ENCODE measurements around the gene APOL5. TPM values are rescaled to one million over a fixed set of nuclear protein-coding genes. Genes with fewer than 3 reads are reported as not detected.
"Not testable (repeated sequence)": the region's sequence is repeated elsewhere in the genome, so short reads cannot be mapped to it uniquely, and the experiment has no call there.

APOL5 gene, protein sequence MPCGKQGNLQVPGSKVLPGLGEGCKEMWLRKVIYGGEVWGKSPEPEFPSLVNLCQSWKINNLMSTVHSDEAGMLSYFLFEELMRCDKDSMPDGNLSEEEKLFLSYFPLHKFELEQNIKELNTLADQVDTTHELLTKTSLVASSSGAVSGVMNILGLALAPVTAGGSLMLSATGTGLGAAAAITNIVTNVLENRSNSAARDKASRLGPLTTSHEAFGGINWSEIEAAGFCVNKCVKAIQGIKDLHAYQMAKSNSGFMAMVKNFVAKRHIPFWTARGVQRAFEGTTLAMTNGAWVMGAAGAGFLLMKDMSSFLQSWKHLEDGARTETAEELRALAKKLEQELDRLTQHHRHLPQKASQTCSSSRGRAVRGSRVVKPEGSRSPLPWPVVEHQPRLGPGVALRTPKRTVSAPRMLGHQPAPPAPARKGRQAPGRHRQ
- under 1 TPM in 1 of 4 donors, not detected in 3; 0.22 TPM for polyA plus RNA-seq (ENCODE audit: insufficient read length in 4 of 4)

DNA sequence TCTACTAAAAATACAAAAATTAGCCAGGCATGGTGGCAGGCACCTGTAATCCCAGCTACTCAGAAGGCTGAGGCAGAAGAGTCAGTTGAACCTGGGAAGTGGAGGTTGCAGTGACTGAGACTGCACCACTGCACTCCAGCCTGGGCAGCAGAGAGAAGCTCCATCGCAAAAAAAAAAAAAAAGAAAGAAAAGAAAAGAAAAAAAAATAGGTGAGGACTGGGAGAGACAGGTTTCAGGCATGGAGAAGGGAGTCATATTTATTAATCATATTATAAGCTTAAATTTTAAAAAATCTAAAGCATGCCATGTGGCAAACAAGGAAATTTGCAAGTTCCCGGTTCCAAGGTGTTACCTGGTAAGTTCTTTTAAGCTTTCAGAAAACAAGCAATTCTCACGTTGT is at the start of gene APOL5:
APOL5 (plus strand) TSS at position 301 of the 400 bp plus-strand sequence; CDS start at position 301, 0 bp downstream.
- DNase-seq (ENCODE audit: low read depth in 4 of 4, low spot score in 3 of 4), result no peak

DNA sequence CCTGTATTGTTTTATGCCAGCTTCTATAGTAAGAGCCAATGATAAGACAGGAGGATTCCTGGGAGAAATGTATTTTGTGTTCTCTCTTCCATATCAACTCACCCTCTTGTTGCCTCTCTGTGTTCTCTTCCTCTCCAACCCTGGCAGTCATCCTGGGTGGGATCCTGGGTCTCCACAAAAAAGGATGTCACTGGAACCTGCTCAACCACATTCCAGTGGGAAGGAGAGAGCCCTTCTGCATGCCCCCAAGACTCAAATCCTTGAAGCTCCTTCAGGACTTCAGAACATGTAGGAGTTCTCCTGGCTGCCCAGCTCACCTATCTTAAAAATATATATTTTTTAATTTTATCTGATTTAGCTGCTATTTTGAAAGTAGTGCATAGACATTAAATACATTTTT is 43.3 kb upstream of the APOL5 start:
- DNase-seq (ENCODE audit: low read depth in 4 of 4, low spot score in 3 of 4), result no peak

DNA sequence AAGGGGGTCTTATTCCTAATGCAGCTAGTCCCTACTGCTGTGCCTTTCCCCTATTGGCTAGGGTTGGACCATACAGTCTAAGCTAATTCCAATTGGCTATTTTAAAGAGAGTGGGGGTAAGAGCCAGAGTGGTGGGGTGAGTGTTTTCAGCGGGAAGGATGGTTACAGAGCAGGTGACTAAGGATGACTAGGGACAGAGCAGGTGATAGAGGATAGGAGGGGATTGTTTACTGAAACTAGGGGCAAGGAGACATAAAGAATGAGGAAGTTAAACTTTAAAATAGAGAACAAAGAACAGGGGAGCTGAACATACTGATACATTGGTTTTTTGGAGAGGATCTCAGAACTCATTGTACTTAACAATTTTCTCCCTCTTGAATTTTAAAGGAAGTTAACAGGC is 41.6 kb upstream of the APOL5 start:
- not testable (repeated sequence) for DNase-seq (ENCODE audit: low read depth in 4 of 4, low spot score in 3 of 4)

DNA sequence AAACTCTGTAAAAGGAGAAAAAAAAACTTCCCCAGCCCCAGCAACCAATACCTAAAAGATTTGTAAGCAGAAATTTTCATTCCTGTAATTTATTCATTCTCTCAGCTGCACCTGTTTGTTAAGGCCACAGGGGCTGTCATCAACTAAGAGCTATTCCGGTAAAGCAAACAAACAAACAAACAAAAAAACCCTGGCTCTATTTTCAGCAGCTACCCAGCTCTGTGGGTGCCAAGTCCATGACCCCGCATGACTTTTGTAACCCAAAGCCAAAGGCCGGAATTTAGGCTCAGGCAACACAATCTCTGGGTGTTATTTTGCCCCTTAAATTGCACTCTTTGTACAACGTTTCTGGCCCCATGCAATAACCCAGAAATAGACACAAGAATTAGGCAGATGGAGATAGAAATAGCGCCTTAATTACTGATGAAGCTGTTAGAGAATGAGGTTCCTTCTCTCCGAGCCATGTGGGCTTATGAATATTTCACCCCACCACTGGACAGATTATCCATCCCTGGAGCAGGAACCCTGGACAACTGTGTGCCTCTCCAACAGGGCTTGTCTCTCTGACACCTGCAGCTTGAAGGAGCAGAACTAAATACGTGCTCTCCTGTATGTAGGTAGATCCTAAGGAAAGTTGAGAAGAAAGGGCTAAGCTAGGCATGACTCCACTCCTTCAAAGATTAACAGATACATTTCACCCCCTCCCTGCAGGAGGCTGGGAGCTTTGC is 40.0 kb upstream of the APOL5 start:
- no peak for DNase-seq (ENCODE audit: low read depth in 4 of 4, low spot score in 3 of 4)

DNA sequence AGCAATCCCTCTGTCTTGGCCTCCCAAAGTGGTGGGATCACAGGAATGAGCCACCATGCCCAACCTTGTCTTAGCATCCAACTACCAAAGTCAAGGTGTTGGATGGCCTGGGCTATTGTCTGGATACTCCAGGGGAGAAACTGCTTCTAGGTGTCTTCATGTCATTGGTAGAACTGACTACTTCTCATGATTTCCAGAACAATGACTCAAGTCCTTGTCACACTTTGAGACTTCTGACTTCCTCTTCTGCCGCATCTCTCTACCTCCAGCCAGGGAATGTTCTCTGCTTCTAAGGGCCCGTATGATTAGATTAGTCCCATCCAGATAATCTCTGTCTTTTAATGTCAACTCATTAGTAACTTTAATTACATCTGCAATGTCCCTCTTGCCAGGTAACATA is 38.8 kb upstream of the APOL5 start:
- no peak for DNase-seq (ENCODE audit: low read depth in 4 of 4, low spot score in 3 of 4)

DNA sequence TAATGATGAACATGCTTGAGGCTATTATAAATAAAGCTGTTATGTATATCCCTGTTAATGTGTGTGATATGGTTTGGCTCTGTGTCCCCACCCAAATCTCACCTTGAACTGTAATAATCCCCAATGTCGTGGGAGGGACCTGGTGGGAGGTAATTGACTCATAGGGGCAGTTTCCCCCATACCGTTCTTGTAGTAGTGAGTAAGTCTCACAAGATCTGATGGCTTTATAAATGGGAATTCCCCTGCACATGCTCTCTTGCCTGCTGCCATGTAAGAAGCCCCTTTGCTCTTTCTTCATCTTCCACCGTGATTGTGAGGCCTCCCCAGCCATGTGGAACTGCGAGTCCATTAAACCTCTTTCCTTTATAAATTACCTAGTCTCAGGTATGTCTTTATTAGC is 38.2 kb upstream of the APOL5 start:
- not testable (repeated sequence) for DNase-seq (ENCODE audit: low read depth in 4 of 4, low spot score in 3 of 4)

DNA sequence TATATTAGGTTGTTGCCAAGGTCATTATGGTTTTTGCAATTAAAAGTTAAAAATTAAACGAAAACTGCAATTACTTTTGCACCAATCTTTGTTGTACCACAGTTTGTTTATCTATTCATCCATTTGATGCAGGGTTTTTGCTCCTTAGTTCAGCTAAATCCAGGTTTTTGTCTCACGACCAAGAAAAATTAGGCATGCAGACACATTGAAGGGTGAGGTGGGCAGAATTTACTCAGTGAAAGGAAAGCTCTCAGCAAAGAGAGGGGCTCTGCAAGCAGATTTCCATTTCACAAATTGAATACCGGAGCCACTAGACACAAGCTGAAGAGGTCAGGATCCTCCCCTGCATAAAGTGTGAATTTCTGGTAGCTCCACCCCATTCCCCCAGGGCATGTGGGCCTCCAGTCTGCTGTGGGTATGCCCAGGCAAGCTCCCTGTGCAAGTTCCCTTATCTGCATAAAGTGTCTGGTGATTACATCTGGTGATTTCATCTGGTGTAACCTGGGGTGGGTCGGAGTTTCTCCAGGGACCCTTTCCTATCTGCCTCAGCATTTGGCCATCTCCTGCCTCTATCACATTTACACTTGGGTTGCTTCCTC is 36.1 kb upstream of the APOL5 start:
- DNase-seq (ENCODE audit: low read depth in 4 of 4, low spot score in 3 of 4), result no peak

DNA sequence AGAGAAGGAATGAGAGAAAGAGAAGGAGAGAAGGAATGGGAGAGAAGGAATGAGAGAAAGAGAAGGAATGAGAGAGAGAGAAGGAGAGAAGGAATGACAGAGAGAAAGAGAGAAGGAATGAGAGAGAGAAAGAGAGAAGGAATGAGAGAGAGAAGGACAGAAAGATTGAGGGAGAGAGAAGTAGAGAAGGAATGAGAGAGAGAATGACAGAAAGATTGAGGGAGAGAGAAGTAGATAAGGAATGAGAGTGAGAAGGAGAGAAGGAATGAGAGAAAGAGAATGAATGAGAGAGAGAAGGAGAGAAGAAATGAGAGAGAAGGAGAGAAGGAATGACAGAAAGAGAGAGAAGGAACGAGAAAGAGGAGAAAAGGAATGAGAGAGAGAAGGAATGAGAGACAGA is 34.1 kb upstream of the APOL5 start:
- DNase-seq (ENCODE audit: low read depth in 4 of 4, low spot score in 3 of 4), result no peak

DNA sequence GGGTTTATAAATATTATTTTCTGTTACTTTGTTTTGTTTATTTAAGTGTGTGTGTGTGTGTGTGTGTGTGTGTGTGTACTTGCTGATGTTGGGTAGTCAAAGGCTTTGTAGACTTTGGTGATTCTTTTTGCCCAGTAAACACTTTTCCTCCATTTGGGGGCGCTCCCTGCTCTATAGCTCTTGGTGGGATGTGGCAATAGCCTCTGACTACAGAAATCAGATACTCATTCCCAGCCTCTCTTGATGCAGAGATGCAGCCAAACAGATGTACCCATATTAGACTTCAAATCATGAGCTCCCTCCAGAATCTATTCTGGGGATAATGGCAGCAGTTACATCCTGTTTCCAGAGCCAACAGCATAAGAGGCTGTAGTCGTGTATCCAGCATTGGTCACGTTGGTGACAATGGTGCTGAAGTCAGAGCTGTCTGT is 33.4 kb upstream of the APOL5 start:
- DNase-seq (ENCODE audit: low read depth in 4 of 4, low spot score in 3 of 4), result no peak

DNA sequence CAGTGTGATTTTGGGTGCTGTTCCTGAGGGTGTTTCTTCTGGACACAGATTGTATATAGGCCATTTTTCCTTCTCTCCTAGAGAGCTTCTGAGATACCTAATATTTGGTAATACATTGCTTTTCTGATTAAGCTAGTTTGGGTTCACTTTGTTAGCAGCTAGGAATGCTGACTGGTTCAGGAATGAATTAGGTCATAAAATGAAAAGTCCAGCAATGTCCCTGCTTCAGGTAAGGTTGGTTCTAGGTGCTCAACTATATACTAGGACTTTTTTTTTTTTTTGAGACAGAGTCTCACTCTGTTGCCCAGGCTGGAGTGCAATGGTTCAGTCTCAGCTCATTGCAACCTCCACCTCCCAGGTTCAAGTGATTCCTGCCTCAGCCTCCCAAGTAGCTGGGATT is 32.9 kb upstream of the APOL5 start:
- no peak for DNase-seq (ENCODE audit: low read depth in 4 of 4, low spot score in 3 of 4)

DNA sequence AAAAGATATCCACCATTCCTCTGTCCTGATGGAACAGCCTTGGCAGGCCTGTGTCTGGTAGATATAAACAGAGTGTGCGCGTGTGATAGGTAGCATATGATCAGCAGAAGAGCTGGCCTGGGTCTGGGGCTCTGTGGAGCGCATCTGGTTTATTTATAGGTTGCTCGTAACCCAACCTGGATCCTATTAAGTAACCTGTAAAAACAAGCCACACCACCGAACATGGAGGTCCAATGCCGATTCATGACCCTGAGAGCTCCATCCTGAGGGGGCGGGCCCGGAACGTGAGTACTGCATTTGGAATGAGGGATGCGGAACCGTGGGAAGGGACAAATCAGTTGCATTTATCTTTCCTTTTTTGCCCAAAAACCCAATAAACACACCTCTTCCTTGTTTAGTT is 31.9 kb upstream of the APOL5 start:
- DNase-seq (ENCODE audit: low read depth in 4 of 4, low spot score in 3 of 4), result peak in 1 of 4 donors; percentile 29

DNA sequence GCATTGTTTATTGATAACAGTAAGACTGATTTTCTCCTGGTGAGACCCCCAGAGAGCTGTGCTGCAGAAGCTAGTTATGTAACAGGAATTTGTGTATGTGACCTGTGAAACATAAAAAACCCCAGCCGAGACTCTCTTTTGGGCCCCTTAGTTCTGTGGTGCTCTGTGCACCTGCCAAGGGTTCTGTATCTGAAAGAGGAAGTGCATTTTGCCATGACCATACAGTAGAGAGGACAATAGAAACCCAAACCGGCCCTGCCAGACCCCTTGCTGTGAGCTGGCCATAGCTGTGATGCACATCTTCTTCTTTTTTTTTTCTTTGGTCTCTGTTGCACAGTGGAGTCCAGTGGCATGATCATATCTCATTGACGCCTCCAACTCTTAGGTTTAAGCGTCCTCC is 31.4 kb upstream of the APOL5 start:
- no peak for DNase-seq (ENCODE audit: low read depth in 4 of 4, low spot score in 3 of 4)

DNA sequence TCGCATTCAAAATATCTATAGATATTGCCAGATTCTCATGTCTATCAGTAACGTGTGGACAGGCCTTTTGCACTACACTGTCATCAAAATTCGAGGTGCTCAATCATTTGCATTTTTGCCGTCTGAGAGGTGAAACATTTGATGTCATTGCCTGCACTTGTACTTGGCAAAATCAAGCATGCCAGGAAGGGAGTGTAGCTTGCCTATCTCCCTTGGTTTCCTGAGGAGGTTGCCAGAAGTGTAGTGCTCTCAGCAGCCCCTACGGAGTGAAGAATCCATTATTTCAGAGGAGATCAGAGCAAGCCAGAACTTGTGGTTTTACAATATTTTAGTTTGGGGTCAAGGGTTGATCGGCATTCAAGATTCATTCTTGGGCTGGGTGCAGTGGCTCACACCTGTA is 30.2 kb upstream of the APOL5 start:
- DNase-seq (ENCODE audit: low read depth in 4 of 4, low spot score in 3 of 4), result no peak

DNA sequence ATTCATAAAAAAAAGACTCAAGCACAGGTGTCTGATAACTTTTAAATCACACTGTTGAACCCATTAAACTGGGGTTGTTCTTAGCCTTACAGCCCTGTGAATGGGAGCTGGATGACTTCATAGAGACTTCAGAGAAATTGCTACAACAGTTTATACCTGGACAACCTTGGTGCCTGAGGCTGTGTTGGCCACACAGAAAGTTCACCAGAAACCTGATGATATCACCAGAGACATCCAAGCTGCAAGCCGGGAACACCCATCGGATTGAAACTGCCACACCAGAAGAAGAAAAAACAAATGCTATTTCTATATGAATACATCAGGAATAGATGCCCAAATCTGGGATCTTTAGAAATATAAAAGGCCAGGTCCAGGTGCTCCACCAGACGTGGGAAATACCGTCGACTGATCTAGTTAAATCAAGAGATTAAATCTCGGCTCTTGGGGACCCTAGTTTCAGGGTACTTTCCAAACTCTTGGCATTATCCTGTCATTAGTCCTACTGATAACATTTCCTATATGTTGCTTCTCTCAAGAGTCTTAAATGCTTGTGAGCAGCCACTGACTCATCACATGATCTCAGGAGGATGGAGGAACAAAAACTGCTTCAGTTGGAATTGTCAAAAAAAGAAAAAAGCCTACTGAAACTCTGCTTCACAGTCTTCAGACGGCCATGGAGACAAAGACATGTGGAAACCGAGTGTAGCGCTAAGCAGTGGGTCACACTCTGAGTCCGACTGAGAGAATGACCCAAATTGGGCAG is 28.6 kb upstream of the APOL5 start:
- no peak for DNase-seq (ENCODE audit: low read depth in 4 of 4, low spot score in 3 of 4)

DNA sequence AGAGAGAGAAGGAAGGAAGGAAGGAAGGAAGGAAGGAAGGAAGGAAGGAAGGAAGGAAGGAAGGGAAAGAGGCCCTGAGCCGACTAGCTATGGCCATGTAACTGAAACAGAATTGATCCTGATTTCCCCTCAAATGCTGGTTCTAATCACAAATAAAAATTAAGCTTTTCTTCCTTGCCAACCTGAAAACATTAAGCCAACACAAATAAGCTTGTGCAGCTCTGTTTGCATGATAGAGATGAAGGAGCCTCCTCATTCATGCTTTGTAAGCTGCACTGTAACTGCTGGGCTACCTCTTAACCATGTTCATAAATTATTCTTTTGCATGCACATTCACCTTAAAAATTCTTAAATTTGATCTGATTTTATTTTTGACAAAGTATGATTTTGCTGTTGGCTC is 27.7 kb upstream of the APOL5 start:
- DNase-seq (ENCODE audit: low read depth in 4 of 4, low spot score in 3 of 4), result no peak

DNA sequence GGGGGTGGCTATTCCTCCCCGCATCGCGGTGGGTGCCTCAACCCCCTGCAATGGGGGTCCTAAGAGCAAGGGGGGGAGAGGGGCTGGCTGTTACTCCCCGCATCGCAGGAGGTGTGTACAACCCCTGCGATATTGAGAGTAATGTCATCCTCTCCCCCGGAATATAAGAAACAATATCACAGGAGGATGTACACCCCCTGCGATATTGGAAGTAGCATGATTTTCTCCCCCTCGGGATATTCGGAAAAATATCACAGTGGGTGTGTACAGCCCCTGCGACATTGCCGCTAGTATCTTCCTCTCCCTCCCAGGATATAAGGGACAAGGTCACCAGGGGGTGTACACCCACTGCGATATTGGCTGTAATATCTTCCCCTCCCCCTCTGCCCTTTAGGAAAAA is 22.5 kb upstream of the APOL5 start:
- no peak for DNase-seq (ENCODE audit: low read depth in 4 of 4, low spot score in 3 of 4)

DNA sequence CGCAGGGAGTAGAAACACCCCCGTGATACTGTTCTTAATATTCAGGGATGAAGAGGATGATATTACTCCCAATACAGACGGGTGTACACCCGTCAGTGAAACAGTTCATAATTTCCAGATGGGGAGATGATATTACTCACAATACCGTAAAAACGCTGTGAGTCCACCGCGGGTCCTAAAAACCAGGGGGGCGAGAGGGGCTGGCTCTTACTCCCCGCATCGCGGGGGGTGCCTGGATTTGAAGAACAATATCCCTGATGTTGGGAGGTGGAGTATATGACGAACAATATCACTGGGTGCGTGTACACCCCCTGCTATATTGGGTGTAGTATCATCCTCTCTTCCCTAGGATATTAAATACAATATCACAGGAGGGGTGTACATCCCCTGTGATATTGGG is 20.5 kb upstream of the APOL5 start:
- DNase-seq (ENCODE audit: low read depth in 4 of 4, low spot score in 3 of 4), result no peak

DNA sequence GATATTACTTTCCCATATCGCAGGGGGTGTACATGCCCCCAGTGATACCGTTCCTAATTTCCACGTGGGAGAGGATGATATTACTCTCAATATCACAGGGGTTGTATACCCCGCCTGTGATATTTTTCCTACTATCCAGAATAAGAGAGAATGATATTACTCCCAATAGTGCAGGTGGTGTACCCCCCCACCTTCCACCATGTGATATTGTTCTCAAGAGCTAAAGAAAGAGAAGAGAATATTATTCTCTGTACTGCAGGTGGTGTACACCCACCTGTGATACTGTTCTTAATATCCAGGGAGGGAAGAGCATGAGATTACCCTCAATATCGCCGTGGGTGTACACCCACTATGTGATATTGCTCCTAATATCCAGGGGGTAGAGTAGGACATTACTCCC is 17.8 kb upstream of the APOL5 start:
- DNase-seq (ENCODE audit: low read depth in 4 of 4, low spot score in 3 of 4), result not testable (repeated sequence)

DNA sequence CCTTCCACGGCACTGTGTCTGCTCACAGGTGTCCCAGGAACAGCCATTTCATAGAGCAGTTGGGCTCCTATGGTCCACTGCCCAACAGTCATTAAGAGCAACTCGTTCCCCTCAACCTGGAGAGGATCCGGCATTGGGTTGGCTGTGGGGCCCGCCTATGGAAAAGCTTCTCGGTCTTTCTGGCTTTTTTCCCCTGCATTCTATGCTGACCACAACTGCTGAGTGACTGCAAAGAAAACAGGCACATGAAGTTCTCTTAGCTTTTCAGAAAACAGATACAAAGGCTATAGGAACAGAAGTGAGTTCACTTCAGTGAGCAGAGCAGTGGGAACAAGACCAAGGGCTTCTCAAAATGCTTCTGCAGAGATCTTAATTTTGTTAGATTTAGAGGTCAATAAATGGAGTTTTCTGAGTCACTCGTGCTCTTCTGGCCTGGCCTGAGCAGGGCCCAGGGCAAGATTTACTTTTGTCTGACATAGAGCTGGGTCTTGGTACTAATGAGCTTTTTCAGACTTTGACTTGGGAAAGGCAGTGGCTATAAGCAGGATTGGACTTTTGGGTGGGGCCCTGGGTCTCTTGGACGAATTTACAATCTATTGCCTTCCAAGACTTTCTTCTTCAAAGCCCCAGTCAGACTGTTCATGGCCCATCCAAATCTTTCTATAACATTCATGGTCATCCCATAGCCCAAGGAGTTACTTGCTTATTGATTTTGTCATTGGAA is 13.6 kb upstream of the APOL5 start:
- no peak for DNase-seq (ENCODE audit: low read depth in 4 of 4, low spot score in 3 of 4)

DNA sequence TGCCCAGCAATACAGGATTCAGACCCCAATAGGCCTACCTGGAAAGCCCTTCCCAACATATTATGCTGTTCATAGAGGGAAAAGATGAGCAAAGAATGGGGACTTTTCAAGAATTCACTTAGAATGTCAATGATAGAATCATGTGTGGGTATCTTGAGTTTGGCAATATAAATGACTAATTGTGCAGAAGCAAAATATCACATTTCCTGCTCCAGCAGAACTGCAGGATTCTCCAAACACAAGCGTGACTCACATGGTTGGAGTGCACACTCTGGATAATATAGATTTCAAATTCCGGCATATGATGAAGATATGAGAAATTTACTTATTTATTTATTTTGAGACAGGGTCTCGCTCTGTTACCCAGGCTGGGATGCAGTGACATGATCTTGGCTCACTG is 12.5 kb upstream of the APOL5 start:
- DNase-seq (ENCODE audit: low read depth in 4 of 4, low spot score in 3 of 4), result no peak
